HG03354 (cell line): ENCODE results near the gene BOC.

Source experiments
- ATAC-seq: cut with Tn5 transposase; IDR thresholded peaks from one replicate; pipeline ENCODE4 v1.9.1; 2021; ENCODE audit warnings: mild to moderate bottlenecking; ENCODE audit not compliant: unreplicated experiment, poor library complexity, severe bottlenecking

The BOC gene

GRCh38 chr3:113221721-113222257, 10.4 kb downstream of the BOC start:
- no peak for ATAC-seq

- ATAC-seq: no peak
These were observed 11.2 kb downstream of the BOC start for GRCh38 chr3:113222451-113223086.

GRCh38 chr3:113223475-113224281, 12.3 kb downstream of the BOC start:
- peak; percentile 90 for ATAC-seq

- no peak for ATAC-seq
These were observed 13.9 kb downstream of the BOC start for GRCh38 chr3:113225286-113225685.

- no peak for ATAC-seq
These were observed 15.1 kb downstream of the BOC start for GRCh38 chr3:113226491-113226890.

GRCh38 chr3:113227146-113227545, 15.8 kb downstream of the BOC start:
- ATAC-seq: no peak

- no peak for ATAC-seq
These were observed 17.3 kb downstream of the BOC start for GRCh38 chr3:113228498-113229286.

- ATAC-seq: no peak
These were observed 20.0 kb downstream of the BOC start for GRCh38 chr3:113231391-113231790.

GRCh38 chr3:113231827-113232253, 20.5 kb downstream of the BOC start:
- no peak for ATAC-seq

GRCh38 chr3:113232342-113232741, 21.0 kb downstream of the BOC start:
- ATAC-seq: no peak

- ATAC-seq: no peak
These were observed 22.1 kb downstream of the BOC start for GRCh38 chr3:113233497-113233896.

GRCh38 chr3:113234028-113234427, 22.7 kb downstream of the BOC start:
- no peak for ATAC-seq

- no peak for ATAC-seq
These were observed 23.4 kb downstream of the BOC start for GRCh38 chr3:113234688-113235260.

- ATAC-seq: no peak
These were observed 27.1 kb downstream of the BOC start for GRCh38 chr3:113238503-113238902.

GRCh38 chr3:113240841-113241240, 29.5 kb downstream of the BOC start:
- no peak for ATAC-seq

GRCh38 chr3:113241292-113242095, 30.1 kb downstream of the BOC start:
- ATAC-seq: no peak

GRCh38 chr3:113242096-113242581, 30.8 kb downstream of the BOC start:
- ATAC-seq: no peak

- ATAC-seq: no peak
These were observed 31.7 kb downstream of the BOC start for GRCh38 chr3:113243071-113243470.

GRCh38 chr3:113243846-113244245, 32.5 kb downstream of the BOC start:
- no peak for ATAC-seq
